Ovary (tissue), 9 donors: ENCODE measurements around the gene ARL2BP. TPM values are rescaled to one million over a fixed set of nuclear protein-coding genes. Genes with fewer than 3 reads are reported as not detected.

Experiments used
- DNase-seq, 5 donors: peaks; one replicate each; pipeline ENCODE4 v3.0.0-alpha.2; 2019 to 2020
- H3K27ac ChIP-seq, 2 donors: fragments of 200-600 bp; one replicate each; pipeline versions ENCODE4 v1.5.1 to v1.8.0; 2019 to 2022
- H3K27me3 ChIP-seq: fragments of 200-600 bp; one replicate; pipeline ENCODE4 v1.8.0; 2022
- H3K36me3 ChIP-seq: fragments of 200-600 bp; sonication (generic); one replicate; pipeline ENCODE4 v1.5.1; 2019
- H3K4me1 ChIP-seq: one replicate; pipeline ENCODE4 v1.8.1; 2013; ENCODE audit warnings: mild to moderate bottlenecking, moderate library complexity; ENCODE audit not compliant: insufficient read depth
- H3K4me3 ChIP-seq: fragments of 200-600 bp; sonication (generic); one replicate; pipeline ENCODE4 v1.5.1; 2017
- H3K9me3 ChIP-seq, 2 donors: fragments of 200-600 bp in 1 of 2; sonication (generic) in 1 of 2; one replicate each; pipeline versions ENCODE4 v1.5.1 to v1.8.1; 2013 to 2019; ENCODE audit warnings: mild to moderate bottlenecking in 1 of 2, moderate library complexity in 1 of 2
- CTCF ChIP-seq, 3 donors: fragments of 450-650 bp in 2 of 3; fragments of 200-600 bp in 1 of 3; IDR thresholded peaks; one replicate each; pipeline versions ENCODE4 v1.5.1 to v1.8.0; 2016 to 2022; ENCODE audit warnings: antibody characterized with exemption in 3 of 3, mild to moderate bottlenecking in 1 of 3
- EP300 ChIP-seq: sonication (generic); formaldehyde crosslinking; IDR thresholded peaks from one replicate; pipeline ENCODE4 v1.6.1; 2017; ENCODE audit warnings: antibody characterized with exemption
- POLR2A ChIP-seq: fragments of 450-650 bp; IDR thresholded peaks from one replicate; pipeline ENCODE4 v1.6.1; 2017; ENCODE audit warnings: antibody characterized with exemption, mild to moderate bottlenecking, moderate library complexity
- WGBS, 3 donors: extraction: QIAGEN DNeasy Blood & Tissue Kit in 1 of 3; methylation state at CpG; one replicate each; pipeline versions ENCODE4 v1.1.5 to v1.1.7; 2013 to 2017; 5-methylcytosine and 5-hydroxymethylcytosine counted together
- intact Hi-C, 4 donors: fragments of 100-400 bp; cut with DNase I; formaldehyde crosslinking; loops; one replicate each; pipeline versions ENCODE4 v1.11.0 to v1.15.1; 2022 to 2023
- polyA plus RNA-seq, 2 donors: library from polyadenylated mRNA; stranded (reverse); fragments of 200-250 nt in 1 of 2; fragments of 350-450 nt in 1 of 2; fragmentation: Illumina TruSeq in 1 of 2; extraction: RNeasy Lipid Tissue Mini Kit (QIAGEN cat#74804) in 1 of 2; gene quantifications; one replicate each; pipeline ENCODE4 v1.2.3, GENCODE V29; 2013 to 2014
- total RNA-seq, 7 donors: library from RNA; depleted of rRNA in 2 of 7; stranded (reverse); fragments of >200 nt in 2 of 7; fragmentation: NEBNext Ultra II Directional in 3 of 7; extraction: Animal tissue kit (Norgen Biotek cat#: 25700) in 3 of 7; gene quantifications; one replicate each; pipeline versions ENCODE4 v1.1.0 to v1.2.4, GENCODE V29; 2016 to 2023
- donor health status: DM: no; HTN: no; CAD: no; lungs with moderate emphysema.
- donor health status: DM: no; HTN: no; CAD: no.
- donor health status: Bipolar disorder and iron deficiency.
- donor health status: DM: yes; HTN: yes; CAD: no.
- donor health status: DM: no; HTN: no; CAD: no.
- donor health status: DM: yes; HTN: yes; CAD: no.

The ARL2BP gene
- total and polyA plus RNA-seq, 9 donors = 45.3 to 88.0 (median 57.7) TPM

- Histone ChIP-seq H3K27ac (no peak overlapping the region), H3K4me3 (no peak overlapping the region), H3K9me3 (no peaks in the 10 kb centered on the region), H3K36me3 (no peaks in the 10 kb centered on the region), H3K4me1 (peaks cover 2% of the 10 kb centered on the region), H3K27me3 (no peaks in the 10 kb centered on the region)
- intact Hi-C loops = no loop called here
- 90 to 94% (median 93%) methylated on average over 18 of the region's 18 CpGs for WGBS, 3 donors
- peak in 1 of 5 donors; percentile 12 for DNase-seq
- TF ChIP-seq EP300 = no peak
- TF ChIP-seq POLR2A = no peak
- no peak for TF ChIP-seq CTCF (IDR thresholded peaks at IDR 0.05)
Observed at GRCh38 chr16:57258226-57258909, 13.3 kb downstream of the ARL2BP start.

GRCh38 chr16:57258910-57259475, 13.9 kb downstream of the ARL2BP start:
- no peaks in the 10 kb centered on the region for H3K9me3 ChIP-seq
- intact Hi-C loops = no loop called here
- no peaks in the 10 kb centered on the region for H3K27me3 ChIP-seq
- DNase-seq = peak in 1 of 5 donors; percentile 8
- H3K27ac ChIP-seq = no peak overlapping the region
- WGBS, 3 donors = 64 to 71% (median 70%) methylated on average over 1 of the region's 1 CpG
- no peaks in the 10 kb centered on the region for H3K36me3 ChIP-seq
- TF ChIP-seq POLR2A = no peak
- no peak for TF ChIP-seq EP300
- TF ChIP-seq CTCF (IDR thresholded peaks at IDR 0.05) = no peak
- no peak overlapping the region for H3K4me3 ChIP-seq
- H3K4me1 ChIP-seq = peaks cover 2% of the 10 kb centered on the region

- intact Hi-C loops = no loop called here
- Histone ChIP-seq H3K27ac (no peak overlapping the region), H3K4me1 (peaks cover 2% of the 10 kb centered on the region), H3K9me3 (no peaks in the 10 kb centered on the region), H3K4me3 (no peak overlapping the region), H3K27me3 (no peaks in the 10 kb centered on the region), H3K36me3 (no peaks in the 10 kb centered on the region)
- no peak for TF ChIP-seq POLR2A
- 12 to 16% (median 14%) methylated on average over 16 of the region's 16 CpGs for WGBS, 3 donors
- DNase-seq = peak in 1 of 5 donors; percentile 40
Observed at GRCh38 chr16:57260294-57260929, 15.4 kb downstream of the ARL2BP start.

- Histone ChIP-seq H3K27ac (no peak overlapping the region), H3K36me3 (no peaks in the 10 kb centered on the region), H3K4me3 (no peak overlapping the region), H3K9me3 (no peaks in the 10 kb centered on the region), H3K27me3 (no peaks in the 10 kb centered on the region), H3K4me1 (peaks cover 2% of the 10 kb centered on the region)
- 93 to 97% (median 94%) methylated on average over 9 of the region's 9 CpGs for WGBS, 3 donors
- DNase-seq = peak in 1 of 5 donors; percentile 23
- intact Hi-C loops = no loop called here
- TF ChIP-seq EP300 (no peak), POLR2A (no peak), CTCF (IDR thresholded peaks at IDR 0.05) (no peak)
Observed at GRCh38 chr16:57261806-57262205, 16.7 kb downstream of the ARL2BP start.
